ENCODE results near the gene PHF20.
A peak's percentile ranks its signal among the peaks of the same experiment; 100 is the strongest.
"Not testable (repeated sequence)": the region's sequence is repeated elsewhere in the genome, so short reads cannot be mapped to it uniquely, and the experiment has no call there.

The PHF20 gene

DNA sequence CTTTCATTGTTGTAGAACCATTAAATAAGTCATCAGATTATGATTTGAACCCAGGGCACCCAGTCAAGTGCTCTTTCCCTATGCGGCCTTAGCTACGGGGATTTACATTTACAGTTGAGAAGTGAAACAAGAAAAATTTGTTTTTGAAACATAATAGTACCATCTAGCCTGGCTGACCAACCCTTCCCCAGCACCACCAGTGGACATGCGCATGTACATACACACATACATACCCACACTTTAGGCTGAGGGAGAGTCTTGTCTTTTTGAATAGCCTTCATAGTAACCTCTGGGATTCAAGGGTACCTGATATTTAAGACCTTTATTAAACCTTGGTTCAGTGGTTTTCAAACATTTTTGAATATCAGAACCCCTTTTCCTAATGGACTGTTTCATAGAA lies 148.7 kb downstream of the PHF20 start:
- no peak for DNase-seq (ENCODE audit: low read depth)

DNA sequence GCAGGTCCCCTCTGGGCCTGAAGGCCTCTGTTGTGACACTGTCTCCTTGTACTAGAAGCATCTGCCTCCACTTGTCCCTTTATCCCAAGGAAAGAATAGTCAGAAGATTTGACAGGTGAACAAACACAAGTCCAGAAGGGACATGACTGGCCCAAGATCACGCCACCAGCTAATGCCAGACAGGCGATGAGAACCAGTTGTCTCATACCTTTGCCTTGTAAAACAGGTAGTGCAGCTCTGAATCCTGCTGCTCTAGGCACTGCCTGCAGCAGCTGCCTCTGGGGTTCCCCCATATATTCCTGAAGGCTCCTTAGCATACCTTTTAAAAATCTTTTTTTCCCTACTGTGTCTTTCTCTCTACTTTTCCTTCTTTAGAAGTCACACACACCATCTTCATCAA lies 157.5 kb downstream of the PHF20 start:
- no peak for DNase-seq (ENCODE audit: low read depth)

DNA sequence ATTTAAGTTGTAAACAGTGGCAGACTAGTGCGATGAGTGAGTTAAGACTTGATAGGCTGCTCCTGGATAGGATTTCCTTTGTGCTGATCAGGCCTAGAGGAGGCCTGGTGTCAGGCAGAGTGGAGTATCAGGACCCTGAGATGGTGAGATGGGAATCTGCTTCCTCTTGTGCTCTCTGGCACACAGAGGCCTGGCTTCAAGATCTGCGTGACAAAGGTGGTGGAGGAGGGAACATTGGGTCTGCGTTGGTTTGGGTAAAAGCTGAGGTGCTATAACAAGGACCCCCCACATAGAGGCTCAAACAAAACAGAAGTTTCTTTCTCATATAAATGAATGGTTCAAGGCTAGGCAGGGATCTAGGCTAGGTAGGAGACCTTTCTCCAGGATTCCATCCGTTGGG lies 162.2 kb downstream of the PHF20 start:
- no peak for DNase-seq (ENCODE audit: low read depth)

DNA sequence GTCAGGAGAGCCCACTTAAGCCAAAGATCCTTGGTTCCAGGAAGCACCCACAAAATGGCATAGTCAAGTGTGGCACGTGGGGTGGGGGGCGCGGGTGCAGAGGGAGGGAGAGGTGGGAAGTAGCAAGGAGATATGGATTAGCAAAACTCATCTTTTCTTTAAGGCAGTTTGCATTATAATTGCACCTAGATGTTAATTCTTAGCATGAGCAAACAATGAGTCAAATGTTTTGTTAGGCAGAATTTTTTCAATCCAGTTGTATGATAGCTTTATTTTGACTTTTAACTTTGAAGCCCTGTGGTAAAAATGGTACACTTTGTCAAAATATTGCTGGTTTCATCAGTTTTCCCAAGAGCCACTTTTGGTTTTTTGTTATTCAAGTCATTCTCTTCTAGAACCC lies 167.4 kb downstream of the PHF20 start:
- no peak for DNase-seq (ENCODE audit: low read depth)

DNA sequence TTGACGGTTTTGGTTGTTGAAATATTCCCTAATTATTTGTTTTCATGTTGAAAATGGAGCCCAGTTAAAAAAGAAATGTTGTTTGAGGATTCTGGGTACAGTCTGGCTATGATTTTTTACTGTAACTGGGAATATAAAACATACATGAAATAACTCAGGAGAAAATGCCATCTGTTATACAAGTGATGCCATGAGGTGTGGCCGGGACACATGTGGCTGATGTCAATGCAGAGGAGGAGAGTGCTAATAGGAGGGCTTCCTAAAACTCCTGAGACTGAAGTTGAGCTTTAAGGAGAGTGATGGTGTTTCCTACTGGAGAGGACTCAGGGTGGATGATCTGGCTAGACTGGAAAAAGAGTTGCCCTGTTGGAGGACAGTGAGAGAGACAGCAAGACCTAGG lies 169.8 kb downstream of the PHF20 start:
- DNase-seq (ENCODE audit: low read depth): no peak

DNA sequence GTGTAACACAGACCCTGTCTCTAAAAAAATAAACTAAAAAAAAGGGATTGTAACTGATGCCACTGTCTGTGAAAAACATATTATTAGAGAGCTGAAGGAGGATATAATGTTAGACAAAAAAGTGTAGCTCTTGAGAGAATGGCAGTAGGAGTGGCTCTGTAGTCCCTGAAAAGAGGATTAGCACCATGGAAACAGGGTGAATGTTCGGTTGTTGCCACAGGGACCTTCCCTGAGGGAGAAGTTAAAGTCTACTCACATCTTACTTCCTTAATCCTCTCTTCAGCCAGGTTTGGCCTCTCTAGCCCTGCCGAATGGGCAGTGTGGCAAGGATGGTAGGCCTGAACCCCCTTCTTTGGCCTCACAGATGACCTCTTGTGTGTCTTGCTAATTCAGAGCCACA lies 170.4 kb downstream of the PHF20 start:
- no peak for DNase-seq (ENCODE audit: low read depth)

DNA sequence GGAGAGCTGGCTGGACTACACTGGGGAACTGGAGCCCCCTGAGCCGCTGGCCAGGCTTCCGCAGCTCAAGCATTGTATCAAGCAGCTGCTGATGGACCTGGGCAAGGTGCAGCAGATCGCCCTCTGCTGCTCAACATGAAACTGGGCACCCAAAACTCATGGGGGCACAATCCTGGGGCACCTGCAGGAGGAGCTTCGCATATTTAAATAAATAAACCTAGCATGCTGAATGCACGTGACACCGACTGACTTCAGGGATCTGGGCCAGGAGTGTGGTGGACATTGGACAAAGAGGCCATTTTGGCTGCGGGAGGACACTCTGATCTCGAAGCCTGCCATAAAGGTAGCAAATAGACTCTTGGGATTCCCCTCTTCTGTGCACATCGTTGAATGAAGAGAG lies 175.7 kb downstream of the PHF20 start:
- no peak for DNase-seq (ENCODE audit: low read depth)

DNA sequence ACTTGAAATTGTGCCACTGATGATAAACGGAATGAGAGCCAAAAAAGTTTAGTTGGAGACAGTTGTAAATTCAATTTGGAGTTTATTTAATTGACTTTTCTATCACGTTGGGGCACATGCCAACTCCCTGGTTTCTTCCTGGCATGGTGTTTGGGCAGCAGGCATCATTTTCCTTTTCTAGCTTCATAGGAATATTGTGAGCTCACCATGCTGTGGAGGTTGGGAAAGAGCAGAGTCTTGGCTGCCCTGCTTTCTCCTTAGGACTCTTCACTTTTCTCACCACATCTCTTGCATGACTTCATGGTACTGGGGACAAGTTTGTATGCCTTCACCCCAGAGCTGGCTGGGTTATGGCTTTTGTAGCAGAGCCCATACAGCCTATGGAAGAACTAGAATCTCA lies 176.1 kb downstream of the PHF20 start:
- peak; percentile 44 for DNase-seq (ENCODE audit: low read depth)

DNA sequence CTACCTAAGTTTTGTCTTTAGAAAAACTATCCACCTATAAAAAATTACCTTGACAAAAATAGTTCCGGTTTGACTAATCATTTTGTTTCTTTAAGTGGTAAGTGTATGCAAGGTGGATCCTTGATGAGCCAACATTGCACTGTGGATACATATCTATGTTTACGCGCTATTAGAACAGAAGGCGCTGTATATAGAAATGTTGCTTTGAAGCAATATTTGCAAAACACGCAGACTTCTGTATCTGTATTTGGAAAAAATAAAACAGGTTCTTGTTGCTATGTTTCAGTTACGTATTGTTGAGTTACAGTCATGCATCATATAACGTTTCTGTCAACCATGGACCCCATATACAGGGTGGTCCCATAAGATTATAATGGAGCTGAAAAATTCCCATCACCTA lies 178.3 kb downstream of the PHF20 start:
- no peak for DNase-seq (ENCODE audit: low read depth)

DNA sequence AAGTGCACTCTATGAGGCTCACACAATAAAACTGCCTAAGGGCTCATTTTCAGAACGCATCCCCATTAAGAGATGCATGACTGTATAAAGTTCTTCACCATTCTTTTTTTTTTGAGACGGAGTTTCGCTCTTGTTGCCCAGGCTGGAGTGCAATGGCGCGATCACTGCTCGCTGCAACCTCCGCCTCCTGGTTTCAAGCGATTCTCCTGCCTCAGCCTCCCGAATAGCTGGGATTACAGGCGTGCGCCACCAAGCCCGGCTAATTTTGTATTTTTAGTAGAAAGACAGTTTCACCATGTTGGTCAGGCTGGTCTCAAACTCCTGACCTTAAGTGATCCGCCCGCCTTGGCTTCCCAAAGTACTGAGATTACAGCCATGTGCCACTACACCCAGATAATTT lies 180.3 kb downstream of the PHF20 start:
- not testable (repeated sequence) for DNase-seq (ENCODE audit: low read depth)

DNA sequence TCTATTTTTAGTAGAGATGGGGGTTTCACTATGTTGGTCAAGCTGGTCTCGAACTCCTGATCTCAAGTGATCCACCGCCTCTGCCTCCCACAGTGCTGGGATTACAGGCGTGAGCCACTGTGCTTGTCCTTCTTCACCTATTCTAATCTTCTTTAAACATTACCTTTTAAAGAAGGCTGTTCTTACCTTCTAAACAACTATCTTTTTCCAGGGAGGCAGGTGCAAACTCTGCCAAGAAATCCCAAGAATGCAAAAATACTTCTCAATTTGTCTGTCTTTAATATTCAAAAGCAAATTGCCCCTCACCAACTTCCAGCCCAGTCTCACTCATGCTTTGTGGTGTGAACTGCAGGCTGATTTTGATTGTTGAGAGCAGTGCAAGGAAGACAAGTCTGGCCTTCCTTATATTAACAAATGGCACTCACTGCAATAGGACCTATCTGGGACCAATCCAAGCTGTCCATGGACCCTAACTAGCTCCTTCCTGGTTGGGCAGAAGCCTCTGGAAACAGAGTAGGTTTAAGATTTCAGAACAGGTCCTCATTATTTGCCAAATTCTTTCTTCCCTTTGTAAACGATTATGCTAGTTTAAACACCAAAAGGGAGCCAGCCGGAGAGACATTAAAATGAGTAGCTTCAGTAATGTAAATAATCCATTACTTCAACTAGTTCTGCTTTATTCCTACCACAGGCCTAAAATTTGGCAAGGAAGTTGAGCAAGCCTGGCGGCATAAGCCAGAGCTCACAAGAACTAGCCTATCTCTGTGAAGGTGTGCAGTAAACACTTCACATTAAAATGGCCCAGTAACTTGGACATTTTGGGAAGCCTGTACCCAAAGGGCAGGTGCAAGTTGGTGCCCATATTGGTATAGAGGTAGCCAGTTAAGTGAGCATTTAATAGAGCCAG lies 180.9 kb downstream of the PHF20 start:
- no peak for DNase-seq (ENCODE audit: low read depth)

DNA sequence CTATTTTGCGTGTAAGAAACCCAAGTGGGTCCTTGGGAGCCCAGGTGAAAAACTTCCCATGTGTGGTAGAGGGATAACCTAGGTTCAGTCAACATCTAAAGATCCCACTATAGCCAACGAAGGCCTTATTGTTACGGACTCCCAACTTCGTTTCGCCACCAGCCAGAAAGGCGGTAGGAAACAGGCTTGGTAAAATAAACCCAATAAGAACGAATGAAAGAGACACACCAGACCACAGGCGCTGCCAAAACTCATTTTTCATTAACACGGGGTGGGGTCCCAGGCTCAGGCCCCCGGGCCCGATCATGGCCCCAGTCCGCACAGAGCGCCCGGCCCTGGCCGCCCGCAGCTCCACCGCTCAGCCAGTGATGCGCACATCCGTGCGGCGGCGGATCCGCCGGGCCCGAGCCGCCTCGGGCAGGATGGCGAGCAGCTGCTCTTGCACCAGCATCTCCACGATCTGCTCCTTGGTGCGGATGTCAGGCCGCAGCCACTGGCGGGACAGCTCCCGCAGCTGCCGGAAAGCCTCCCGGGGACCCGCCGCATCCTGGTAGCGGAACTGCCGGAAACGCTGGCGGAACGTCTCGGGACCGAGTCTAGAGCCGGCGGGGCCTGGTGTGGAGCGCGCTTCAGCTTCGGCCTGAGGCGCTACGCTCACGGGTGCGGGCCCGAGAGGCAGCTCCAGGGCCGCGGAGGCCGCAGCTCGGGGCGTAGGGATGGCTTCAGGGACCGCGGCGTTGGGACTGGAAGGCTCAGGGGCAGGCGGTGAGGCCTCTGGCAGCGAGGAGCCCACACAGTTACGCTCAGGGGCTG lies 181.8 kb downstream of the PHF20 start:
- no peak for DNase-seq (ENCODE audit: low read depth)

DNA sequence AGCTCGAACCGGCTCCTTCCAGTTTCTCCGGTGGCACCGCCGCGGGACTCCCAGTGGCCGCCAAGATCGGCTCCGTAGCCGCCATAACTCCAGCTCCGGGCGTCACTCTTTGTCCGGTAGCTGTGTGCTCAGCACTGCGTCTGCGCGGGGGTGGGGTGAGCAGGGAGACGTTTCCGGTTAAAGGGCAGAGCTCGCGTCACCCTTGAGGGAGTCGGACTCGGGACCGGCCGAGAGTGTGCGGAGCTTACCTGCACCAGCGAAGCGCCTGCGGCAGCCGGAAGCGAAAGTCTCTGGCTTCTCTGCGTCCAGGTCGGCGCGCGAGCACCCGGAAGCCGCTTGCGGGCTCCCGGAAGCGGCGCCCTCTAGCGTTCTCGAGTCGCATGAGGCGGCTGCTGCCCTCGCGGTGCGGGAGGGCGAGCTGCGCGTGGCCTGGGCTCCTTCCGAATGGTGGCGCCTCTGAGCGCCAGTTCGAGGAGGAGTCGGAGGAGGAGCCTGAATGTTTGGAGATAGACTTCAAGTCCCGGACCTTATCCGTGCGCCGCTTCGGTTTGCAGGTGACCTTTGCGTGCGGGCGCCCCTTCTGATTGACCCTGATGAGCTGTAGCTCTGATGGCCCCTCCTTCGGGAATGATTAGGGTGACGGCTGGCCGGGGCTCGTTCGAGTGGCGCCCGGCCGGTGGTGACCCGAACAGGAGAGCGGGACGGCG lies 182.5 kb downstream of the PHF20 start, which contains the start of gene SCAND1:
Gene SCAND1, minus strand, starts transcription at position 303 of the 707 bp plus-strand sequence. Its CDS starts 218 bp downstream, at position 85.
- peak; percentile 90 for DNase-seq (ENCODE audit: low read depth)

DNA sequence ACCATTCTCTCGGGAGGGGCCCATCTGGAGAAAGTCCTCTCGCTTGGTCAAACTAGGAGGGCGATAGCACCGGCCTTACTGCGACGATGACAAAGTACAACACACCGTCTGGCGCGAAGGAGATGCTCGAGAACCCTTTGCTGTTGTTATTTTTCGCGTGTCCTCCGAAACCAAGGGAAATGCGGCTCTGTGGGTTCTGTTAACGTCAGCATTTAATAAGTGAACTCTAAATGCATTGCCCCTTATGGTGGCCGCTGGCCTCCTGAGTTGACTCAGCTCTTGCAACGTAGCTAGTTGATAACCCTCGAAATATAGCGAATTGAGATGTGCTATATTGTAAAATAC lies 183.1 kb downstream of the PHF20 start:
- DNase-seq (ENCODE audit: low read depth): no peak

DNA sequence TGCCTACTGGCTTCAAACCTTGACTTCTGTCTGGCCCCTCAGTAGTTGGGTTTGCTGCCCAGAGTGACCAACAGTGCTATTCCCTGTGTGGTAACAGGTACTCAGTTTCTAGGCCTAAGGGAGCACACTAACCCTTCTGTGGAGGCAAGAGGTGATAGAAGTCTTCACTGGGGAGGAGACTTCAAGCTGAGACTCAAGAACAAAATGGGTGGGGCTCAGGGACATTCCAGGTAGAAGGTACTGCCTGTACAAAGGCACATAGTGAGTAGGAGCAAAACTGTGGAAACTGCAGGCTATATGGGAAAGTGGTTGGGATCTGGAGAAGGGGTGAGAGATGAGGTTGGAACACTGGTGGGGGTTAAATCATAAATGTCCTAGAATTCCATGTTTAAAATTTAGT lies 184.8 kb downstream of the PHF20 start:
- DNase-seq (ENCODE audit: low read depth): no peak

DNA sequence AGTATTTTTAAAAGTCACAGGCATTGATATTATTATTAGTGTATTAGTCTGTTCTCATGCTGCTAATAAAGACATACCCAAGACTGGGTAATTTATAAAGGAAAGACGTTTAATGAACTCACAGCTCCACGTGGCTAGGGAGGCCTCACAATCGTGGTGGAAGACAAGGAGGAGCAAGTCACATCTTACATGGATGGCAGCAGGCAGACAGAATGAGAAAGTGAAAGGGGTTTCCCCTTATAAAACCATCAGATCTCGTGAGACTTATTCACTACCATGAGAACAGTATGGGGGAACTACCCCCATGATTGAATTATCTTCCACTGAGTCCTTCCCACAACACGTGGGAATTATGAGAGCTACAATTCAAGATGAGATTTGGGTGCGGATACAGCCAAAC lies 187.5 kb downstream of the PHF20 start:
- DNase-seq (ENCODE audit: low read depth): not testable (repeated sequence)

DNA sequence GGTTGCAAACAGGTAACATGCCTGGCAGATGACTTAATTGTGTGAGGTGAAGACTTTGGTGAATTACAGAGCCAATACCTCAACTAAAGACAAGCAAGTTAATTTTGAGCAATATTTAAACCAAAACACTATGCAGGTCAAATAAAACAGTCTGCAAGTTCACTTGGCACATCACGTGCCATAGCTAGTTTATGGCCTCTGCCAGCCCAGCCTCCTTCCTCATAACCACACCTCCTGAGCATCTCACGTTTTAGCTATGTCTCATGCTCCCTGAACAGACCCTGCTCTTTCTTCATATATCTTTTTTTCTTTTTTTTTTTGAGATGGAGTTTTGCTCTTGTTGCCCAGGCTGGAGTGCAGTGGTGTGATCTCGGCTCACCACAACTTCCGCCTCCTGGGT lies 192.1 kb downstream of the PHF20 start:
- no peak for DNase-seq (ENCODE audit: low read depth)

DNA sequence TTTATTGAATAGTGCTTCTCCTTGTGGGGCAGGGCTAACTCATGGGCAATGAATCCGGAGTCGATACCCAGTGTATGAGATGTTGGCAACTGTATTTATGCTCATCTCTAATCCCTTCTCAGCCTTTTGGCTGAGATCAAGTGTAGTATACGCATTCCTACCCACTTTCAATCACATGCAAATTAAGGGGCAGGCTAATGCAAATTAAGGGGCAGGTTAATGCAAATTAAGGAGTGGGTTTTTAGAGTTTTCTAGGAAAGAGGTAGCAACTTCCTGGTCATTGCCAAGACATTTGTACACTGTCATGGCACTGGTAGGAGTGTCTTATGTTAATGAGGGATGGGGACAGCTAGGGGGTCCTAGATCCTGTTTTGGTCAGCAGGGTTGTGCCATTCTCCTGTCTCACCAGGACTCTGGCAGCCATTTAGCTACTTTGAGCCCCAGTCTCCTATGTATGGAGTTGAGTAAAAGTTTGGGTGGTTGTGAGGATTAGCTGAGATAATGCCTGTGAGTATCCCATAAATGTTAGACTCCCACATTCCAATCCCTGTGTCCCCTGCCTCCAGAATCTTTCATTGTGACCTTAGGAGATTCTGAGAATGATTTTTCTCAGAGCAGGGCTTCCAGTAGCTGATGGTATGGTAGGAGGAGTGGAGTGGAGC lies 196.3 kb downstream of the PHF20 start, which contains the start of gene CNBD2:
Gene CNBD2, plus strand, starts transcription at position 612 of the 662 bp plus-strand sequence. CDS start 173 bp downstream, outside the sequence.
- DNase-seq (ENCODE audit: low read depth): no peak

DNA sequence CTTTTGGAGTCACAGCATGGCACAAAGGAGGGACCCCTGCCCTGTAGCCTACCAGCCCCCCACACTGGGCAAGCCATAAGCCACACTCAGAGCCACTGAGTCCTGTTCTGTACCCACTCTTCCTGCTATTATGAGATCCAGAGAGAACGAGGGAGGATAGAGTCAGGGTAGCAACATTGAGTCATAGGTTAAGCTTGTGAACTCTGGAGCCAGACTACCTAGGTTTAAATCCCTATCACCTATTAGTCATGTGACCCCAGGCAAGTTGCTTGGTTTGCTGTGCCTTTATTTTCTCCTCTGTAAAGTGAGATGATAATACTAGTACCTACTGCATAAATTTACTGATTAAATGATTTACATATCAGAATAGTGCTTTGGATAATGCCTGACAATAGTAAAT lies 197.1 kb downstream of the PHF20 start:
- no peak for DNase-seq (ENCODE audit: low read depth)

DNA sequence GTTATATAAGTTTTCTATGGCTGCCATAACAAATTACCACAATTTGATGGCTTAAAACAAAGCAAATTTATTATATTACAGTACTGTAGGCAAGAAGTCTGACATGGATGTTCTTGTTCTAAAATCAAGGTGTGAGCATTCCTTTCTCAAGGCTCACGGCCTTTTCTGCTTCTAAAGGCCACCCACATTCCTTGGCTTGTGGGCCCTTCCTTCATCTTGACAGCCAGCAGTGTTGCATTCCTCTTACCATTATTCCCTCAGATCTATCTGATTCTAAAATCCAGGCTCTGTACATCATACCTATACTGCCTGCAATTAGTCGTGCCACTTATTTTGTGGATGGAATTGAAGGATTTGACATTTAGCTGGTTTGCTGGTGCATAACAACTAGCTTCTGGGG lies 200.2 kb downstream of the PHF20 start:
- no peak for DNase-seq (ENCODE audit: low read depth)

DNA sequence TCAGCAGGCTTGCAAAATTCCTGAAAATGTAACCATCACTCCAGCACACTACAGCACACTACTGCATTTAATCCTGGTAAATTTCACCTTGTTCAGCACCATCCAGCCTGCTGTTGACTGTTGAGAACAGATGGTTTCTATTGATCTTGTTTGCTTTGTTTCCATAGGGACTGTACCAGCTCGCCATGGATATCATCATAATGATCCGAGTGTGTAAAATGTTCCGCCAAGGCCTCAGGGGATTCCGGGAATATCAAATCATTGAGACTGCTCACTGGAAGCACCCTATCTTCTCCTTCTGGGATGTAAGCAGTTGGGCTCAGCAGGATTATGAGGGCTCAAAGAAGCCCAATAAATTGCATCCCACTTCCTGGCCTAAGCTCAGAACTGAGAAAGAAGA lies 200.6 kb downstream of the PHF20 start:
- DNase-seq (ENCODE audit: low read depth): peak; percentile 43

DNA sequence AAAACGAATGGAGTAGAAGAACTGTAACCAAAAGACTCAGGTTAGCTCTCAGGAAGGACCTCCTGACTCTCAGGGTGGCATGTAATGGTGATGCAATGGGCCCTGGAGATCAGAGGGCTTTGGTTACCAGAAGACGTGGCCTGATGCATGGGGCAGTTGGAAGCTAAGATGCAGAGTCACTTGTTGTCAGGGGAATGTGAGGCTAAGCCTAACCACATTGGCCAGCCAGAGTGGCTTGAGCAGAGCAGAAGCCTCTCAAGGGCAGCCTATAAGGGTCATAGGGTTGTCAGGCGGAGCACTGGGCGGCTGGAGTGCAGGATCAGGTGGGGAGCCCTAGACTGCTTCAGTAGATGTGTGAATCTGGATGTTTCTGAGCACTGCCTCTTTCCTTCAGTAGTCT lies 202.4 kb downstream of the PHF20 start:
- no peak for DNase-seq (ENCODE audit: low read depth)
